ENCODE measurements around the gene EXT2.
A peak's percentile ranks its signal among the peaks of the same experiment; 100 is the strongest.

EXT2 gene

DNA sequence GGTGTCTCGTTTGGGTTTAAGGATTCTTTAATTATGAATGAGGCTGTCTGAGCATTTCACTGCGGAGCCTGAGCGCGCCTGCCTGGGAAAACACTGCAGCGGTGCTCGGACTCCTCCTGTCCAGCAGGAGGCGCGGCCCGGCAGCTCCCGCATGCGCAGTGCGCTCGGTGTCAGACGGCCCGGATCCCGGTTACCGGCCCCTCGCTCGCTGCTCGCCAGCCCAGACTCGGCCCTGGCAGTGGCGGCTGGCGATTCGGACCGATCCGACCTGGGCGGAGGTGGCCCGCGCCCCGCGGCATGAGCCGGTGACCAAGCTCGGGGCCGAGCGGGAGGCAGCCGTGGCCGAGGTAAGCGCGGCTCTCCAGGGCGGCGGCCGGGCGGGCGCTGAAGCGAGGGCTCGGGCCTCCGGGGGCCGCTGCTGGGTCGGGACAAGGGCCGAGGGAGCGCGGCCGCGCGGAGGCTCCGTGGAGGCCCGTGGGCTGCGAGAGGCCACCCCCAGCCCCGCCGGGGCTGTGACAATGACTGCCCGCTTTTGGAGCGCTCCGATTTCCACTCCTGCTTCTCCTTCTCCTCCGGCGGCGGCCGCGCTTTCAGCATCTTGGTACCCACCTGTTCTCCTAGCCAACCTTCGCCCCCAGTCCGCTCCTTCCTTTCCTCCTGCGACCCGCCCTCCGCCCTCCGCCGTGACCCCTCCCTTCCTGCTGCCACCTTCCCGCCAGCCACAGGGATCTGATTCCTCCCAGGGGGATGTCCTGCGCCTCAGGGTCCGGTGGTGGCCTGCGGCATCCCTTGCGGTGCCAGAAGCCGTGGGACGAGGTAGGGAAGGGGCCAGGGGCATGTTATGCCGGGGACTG lies at the start of gene EXT2:
EXT2 (plus strand) TSS at position 173 of the 854 bp plus-strand sequence. CDS start 12,035 bp downstream, outside the sequence.
- peak; percentile 90 for DNase-seq

DNA sequence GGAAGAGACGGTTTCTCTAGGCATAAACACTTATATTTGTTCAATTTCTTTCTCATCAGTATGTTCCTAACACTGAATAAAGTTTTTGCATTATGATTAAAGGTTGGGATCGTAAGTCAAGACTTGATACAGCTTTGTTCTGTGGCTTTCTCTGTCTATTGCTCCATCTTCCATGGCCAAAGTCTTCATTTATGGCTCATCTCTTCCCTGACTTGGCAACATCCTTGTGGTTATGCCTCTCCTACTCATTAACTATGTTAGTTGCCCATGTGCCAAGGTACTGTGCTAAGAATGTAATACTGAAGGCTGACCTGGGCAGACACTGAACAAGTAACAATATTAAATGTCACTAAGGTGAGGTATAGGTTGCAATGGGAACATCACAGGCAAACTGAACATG lies 49.3 kb upstream of the EXT2 start:
- DNase-seq = no peak

DNA sequence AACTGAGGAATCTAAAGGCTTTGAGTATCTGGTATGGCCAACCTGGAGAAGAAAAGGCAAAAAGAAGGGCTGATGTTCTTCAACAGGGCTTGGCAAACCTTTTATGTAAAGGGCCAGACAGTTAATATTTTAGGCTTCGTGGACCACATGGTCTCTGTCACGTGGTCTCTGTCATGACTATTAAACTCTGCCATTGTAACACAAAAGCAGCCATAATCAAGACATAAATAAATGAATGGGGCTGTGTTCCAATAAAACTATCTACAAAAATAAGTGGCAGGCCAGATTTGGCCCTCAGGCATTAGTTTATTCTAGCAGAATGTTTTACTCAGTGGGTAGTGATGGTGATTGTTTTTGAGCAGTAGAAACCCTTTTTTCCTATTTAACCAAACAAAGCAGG lies 48.2 kb upstream of the EXT2 start:
- no peak for DNase-seq

DNA sequence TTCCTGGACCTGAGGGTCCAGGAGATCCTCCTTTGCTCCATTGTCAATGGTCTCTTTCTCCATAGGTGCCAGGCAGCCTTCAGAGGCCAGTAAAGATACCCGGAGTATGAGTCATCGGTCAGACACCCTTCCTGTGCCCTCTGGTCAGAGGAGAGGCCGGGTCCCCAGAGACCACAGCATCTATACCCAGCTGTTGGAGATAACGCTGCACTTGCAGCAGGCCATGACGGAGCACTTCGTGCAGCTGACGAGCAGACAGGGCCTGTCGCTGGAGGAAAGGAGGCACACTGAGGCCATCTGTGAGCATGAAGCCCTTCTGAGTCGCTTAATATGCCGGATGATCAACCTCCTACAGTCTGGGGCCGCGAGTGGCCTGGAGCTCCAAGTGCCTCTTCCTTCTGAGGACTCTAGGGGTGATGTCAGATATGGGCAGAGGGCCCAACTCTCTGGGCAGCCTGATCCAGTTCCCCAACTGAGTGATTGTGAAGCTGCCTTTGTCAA lies 47.5 kb upstream of the EXT2 start, which contains the start of gene ACCSL:
ACCSL (plus strand) TSS at position 51 of the 501 bp plus-strand sequence; CDS start at position 107, 56 bp downstream.
- DNase-seq = no peak

DNA sequence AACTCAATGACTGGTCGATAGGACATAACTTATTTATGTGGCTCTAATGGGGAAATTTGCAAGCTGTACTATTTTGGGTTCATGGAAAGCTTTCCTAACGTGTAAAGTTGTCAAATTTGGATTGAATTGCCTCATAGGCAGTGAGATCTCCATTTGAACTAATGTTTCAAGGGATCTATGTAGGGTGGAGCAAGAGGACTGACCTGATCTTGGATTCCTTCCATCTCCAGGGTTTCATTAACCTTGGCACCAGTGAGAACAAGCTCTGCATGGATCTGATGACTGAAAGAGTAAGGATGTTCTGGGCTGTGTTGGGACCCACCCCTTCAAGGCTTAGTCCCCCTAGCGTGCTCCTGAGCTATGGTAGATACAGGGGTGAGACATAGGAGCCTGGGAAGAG lies 45.6 kb upstream of the EXT2 start:
- DNase-seq = no peak

DNA sequence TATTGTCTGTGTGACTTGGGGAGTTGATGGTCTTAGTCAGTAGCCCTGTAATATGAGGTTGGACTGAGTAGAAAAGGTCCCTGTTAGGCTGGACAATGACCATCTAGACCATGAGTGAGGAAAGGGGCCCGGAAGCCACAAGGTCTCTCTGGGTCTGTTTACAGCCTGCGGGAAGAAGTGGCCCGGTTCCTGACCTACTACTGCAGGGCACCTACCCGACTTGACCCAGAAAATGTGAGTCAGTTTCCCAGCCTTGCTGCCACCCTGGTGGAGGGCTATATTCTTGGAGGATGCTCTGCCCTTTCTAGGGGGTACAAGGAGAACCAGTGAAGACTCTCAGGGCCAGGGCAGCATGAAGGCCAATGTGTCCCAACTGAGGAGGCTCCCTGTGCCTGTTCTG lies 44.3 kb upstream of the EXT2 start:
- no peak for DNase-seq

DNA sequence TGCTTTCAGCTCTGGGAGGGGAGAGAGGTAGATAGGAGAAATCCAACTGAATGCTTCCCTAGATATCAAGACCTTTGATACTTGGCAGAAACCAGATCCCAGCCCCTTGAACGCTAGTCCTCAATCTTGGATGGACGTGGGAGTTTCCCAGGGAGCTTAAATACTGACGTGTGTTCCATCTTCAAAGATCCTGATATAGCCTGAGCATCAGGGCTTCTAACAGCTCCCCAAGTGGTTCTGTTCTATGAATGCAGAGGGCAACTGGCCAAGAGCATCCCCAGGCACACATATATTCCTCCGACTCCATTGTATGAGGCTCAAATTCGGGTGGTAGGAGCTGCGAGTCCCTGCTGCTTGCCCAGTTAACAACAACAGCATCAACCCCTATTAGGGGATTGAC lies 38.1 kb upstream of the EXT2 start:
- no peak for DNase-seq

DNA sequence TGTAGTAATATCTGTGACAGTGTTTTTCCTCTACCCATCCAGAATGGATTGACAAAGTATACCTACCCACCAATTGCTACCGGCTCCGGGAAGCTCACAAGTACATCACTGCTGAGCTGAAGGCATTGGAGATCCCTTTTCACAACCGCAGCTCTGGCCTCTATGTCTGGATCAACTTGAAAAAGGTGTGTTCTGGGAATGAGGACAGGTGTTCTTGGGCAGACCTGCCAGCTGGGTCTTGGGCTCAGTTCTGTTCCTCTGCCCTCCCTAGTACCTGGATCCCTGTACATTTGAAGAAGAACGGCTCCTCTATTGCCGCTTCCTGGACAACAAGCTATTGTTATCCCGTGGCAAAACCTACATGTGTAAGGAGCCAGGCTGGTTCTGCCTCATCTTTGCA lies 37.2 kb upstream of the EXT2 start:
- no peak for DNase-seq

DNA sequence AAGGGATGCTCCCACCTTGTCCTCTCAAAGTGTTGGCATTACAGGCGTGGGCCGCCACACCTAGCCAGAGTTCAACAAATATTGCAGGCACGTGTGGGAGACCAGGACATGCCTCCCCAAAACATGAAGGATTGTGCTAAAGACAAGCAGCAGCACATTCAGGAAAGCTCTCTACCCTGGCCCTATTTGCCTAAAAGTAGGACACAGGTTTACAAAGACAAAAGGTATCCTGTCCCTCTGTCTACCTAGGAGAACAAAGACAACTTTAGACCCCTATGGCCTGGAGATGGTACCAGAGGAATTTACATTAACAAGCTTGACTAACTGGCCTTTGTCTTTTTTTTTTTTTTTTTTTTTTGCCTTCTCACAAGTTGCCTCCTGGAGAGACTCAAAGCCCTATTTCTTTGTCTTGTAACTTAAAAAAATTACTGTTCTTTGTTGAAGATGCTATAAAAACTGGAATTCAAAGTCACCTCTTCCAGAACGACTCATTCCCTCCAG lies 30.3 kb upstream of the EXT2 start:
- no peak for DNase-seq

DNA sequence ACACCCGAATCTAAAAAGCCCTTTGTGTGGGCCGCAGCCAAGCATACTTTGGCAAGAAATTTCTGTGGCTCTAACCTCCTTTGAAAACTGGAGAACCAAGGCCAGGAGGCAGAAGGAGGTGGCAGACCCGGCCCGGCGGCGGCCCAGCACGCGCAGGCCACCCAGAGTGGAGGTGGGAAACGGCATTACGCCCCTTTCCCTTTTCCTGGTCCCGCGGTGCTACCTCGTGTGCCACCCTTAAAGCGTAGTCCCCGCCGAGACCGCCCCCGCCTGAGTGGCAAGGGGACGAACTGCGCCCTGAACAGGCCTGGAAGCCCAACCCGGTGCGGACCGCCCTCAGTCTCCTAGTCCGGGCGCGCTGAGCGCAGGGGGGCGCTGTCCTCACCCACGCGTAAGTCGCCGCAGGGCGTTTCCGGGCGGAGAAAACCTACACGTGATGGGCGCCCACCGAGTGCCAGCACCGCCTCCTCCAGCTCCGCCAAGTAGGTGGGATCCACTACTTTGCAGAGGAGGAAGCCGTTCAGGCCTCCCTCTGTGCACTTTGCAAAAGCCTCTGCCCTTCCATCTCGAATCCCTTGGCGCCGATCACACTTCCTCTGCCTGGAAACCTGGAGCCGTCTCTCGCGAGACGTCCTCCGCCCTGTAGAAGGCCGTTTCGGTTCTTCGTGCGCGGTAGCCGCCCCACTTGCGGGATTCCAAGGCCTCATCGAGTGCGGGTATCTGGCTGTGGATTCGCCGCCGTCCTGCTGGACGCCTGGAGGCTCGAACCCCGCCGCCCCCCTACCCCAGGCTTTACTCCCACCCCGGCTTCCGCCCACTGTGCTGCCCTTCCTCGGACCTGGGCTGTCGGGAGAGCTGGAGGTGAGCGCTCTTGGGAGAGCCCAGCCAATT lies 29.4 kb upstream of the EXT2 start, which contains the start of gene ACCS:
ACCS (plus strand) TSS at position 430 of the 891 bp plus-strand sequence. CDS start 1,358 bp downstream, outside the sequence.
- peak; percentile 89 for DNase-seq

DNA sequence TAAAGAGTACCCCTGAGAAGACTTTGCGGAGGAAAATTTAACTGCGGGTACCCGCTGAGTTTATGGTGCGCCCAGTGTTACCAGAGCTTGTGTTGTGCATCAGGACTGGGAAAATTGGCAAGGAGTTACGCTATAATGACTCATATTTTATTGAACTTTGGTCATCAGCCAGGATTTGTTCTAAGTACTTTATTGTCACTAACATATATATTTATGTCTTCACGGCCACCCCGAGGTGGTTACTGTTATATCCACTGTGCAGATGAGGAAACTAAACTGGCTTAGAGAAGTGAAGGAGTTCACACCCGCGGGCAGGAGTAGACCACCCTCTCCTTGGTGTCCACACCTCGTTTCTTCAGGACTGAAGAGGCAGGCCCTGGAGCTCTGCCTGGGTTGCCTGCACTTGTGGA lies 28.7 kb upstream of the EXT2 start:
- DNase-seq = no peak

DNA sequence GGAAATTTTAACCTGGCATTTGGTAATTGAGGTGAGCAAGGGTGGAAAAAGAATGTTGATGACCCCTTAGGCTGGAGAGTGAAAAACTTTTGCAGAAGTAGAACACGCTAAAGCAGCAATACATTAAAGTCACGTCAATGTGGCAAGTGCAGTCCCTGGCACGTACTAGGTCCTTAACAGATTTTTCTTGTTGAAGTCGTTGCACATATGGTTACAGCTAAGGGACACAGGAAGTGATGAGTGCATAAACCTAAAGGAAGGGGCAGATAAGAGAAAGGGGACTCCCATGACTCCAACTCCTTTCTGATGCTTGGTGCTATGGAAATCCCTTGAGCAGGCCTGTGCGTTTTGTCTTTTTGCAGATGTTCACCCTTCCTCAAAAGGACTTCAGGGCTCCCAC lies 28.2 kb upstream of the EXT2 start:
- DNase-seq = no peak

DNA sequence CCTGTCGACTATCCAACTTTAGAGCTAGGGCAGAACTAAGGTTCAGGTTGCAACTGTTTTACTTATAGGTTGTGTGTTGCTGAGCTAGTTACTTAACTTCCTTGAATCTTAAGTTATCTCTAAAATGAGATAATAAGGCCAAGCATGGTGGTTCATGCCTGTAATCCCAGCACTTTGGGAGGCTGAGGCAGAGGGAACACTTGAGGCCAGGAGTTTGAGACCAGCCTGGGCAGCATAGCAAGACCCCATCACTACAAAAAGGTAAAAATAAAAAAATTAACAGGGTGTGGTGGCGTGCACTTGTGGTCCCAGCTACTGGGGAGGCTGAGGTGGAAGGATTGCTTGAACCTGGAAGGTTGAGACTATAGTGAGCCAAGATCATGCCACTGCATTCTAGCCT lies 27.3 kb upstream of the EXT2 start:
- no peak for DNase-seq

DNA sequence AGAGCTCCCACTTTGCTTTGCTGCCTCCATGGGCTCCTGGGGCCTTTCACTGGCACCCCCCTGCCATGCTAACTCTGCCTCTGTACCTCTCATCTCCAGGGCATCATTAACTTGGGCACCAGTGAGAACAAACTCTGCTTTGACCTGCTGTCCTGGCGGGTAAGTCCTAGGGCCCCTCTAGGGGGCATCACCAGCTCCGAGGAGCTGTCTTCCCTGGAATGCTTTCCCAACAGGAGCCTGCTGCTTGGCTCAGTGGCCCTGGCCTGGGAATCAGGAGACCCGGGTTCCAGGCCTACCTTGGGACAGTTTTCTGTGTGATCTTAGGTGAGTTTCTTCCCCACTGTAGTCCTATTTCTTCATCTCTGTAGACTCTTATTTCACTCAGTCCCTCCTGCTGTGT lies 24.3 kb upstream of the EXT2 start:
- no peak for DNase-seq

DNA sequence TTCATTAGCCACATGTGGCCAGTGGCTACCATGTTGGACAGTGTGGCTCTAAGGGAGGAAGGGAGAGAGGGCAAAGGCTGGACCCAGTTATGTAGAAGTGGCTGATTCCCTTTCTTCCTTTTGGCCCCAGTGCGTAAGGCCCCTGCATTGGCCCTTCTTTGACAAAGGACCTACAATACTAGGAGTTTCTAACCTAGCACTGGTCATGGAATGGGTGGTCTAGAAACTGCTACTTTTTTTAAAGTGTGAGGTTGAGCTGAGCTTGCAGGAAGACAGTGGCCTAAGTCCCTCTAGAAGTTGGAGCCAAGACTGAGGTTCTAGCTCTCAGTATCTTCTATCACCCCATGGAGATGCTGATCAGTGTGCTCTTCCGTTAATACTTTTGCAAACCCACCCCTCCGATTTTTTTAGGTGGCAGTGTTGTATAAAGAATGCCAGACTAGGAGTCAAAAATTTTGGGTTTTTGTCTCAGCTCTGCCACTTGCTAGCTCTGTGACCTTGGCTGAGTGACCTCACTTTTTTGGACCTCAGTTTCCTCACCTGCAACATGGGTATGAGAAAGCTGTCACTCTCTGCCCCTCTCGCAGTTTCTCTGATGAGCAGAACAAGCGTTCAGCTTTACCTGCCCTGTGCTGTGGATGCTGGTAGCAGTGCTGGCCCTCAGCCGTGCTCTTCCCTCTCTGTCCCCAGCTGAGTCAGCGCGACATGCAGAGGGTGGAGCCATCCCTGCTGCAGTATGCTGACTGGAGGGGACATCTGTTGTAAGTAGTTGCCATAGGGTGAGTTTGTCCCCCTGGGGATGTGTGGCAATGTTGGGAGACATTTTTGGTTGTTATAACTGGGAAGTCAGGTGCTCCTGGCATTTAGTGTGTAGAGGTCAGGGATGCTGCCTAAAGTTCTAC lies 22.5 kb upstream of the EXT2 start:
- DNase-seq = no peak

DNA sequence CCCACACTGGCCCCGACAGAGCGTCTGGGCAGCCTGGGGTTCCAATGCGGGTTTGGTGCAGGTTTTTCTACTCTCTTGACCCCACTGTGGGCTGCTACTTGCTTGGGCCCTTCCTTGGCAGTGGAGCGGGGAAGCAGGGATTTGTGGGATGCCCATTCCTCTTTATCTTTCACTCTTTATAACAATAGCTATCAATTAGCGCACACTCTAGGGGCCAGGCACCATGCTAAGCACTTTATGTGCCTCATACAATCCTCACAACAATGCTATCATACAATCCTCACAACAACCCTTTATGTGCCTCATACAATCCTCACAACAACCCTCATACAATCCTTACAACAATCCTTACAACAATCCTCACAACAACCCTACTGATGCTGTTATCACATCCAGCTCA lies 16.7 kb upstream of the EXT2 start:
- DNase-seq = no peak

DNA sequence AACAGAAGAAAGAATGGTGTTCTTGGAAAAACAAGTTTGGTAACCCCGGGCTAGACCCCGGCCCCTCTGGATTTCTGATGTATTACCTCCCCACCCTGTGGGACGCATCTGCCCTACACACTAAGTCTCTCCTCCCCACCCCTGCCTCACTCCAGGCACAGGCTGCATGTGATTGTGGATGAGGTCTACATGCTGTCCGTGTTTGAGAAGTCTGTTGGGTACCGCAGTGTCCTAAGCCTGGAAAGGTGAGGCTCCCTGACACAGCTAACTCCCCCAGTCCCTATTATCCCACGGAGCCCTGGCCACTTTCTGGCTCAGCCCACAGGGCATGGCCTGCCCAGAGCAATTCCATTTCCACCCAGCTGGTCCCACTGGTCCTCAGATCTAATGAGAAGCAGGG lies 16.1 kb upstream of the EXT2 start:
- DNase-seq = no peak

DNA sequence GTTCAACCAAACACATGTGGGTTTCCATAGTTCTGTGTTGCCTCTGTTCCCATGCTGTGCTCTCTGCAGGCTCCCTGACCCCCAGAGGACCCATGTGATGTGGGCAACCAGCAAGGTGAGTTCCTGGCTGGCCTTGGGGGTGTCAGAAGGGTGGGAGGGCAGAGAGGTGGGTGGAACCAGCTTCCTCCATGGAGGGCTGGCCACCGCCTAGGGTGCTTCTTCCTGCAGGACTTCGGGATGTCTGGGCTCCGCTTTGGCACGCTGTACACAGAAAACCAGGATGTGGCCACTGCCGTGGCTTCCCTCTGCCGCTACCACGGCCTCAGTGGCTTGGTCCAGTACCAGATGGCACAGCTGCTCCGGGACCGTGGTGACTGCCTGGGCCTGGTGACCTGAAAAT lies 14.5 kb upstream of the EXT2 start:
- no peak for DNase-seq

DNA sequence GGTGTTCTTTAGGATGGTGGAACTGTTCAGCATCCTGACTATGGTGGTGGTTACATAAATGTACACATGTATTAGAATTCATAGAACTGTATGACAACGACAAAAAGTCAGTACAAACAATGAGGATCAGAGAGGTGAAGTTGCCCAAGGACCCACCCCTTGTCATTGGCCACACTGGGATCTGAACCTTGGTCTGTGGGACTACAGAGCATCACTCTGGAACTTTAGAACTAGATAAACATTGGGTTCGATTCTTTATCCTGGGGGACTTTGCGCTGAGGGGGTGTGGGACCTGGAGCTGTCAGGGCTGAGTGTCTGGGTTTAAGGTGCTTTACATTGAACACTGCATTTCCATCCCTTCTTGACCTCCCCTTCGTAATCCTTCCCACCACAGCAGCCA lies 12.8 kb upstream of the EXT2 start:
- no peak for DNase-seq

DNA sequence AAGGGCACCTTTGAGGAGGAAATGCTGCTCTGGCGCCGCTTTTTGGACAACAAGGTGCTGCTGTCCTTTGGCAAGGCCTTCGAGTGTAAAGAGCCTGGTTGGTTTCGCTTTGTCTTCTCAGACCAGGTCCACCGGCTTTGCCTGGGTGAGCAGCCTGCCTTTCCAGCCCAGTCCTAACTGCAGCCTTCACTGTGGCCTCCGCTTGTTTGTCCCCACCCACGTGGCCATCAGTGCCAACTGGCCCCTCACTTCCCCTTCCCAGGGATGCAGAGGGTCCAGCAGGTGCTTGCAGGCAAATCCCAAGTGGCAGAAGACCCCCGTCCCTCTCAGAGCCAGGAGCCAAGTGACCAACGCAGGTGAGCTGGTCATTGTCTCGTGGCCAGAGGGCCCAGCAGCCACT lies 12.0 kb upstream of the EXT2 start:
- DNase-seq = no peak

DNA sequence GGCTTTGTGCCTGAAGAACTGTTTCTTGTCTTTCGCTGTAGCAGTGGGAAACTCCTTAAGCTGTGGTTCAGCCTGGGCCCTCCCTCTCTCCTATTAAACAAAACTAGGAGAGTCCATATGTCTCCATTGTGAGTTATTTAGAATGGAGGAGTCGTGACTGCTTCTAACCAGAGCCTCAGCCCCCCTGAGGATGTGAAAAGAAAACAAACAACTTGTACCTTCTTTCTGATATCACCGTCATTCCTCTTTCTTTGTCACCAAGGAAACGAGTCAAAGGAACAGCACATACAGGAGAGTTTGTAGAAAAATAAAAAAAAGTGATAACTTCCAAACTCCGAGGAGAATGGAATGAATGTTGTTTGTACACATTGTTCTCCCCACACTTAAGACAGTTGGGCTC lies 11.6 kb upstream of the EXT2 start:
- DNase-seq = no peak

DNA sequence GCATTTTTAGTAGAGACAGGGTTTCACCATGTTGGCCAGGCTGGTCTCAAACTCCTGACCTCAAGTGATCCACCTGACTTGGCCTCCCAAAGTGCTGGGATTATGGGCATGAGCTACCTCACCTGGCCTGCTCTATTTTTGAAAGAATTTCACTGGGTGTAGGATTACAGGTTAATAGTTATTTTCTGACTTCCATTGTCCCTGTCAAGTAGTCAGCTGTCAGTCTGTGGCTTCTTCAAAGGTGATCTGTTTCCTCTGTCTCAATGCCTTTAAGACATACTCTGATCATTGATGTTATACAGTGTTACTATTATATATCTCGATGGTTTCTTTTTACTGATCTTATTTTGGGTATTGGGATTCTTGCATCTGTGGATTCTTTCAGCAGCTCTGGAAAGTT lies 10.1 kb upstream of the EXT2 start:
- no peak for DNase-seq

All from activated CD4-positive, alpha-beta T cell treated with anti-CD3 and anti-CD28 coated beads for 48 hours (primary cell).